Naive B cell (primary cell): ENCODE measurements around the gene CDNF. TPM values are rescaled to one million over a fixed set of nuclear protein-coding genes. Genes with fewer than 3 reads are reported as not detected.
"Not testable (repeated sequence)": the region's sequence is repeated elsewhere in the genome, so short reads cannot be mapped to it uniquely, and the experiment has no call there.

ENCODE experiments used
- ATAC-seq, 2 donors: fragments of 150-1000 bp; cut with Tn5 transposase; 2 replicates each; pipeline ENCODE4 v1.10.0; 2021; ENCODE audit warnings: low read depth in 2 of 2, mild to moderate bottlenecking in 2 of 2, moderate library complexity in 2 of 2
- DNase-seq: peaks from one replicate; pipeline ENCODE4 v3.0.0; 2022
- H3K27ac Mint-ChIP-seq, 6 donors: one replicate each; pipeline ENCODE4 v1.8.0; 2020 to 2022; ENCODE audit warnings: mild to moderate bottlenecking in 6 of 6, mixed read lengths in 6 of 6, moderate library complexity in 5 of 6, inconsistent platforms in 2 of 6
- H3K27me3 Mint-ChIP-seq, 3 donors: one replicate each; pipeline ENCODE4 v1.8.0; 2021 to 2022; ENCODE audit warnings: mixed read lengths in 3 of 3, mild to moderate bottlenecking in 1 of 3
- H3K36me3 Mint-ChIP-seq, 2 donors: one replicate each; pipeline ENCODE4 v1.8.0; 2020 to 2022; ENCODE audit warnings: mixed read lengths in 2 of 2, inconsistent platforms in 1 of 2, mild to moderate bottlenecking in 1 of 2
- H3K4me1 Mint-ChIP-seq, 3 donors: one replicate each; pipeline ENCODE4 v1.8.0; 2020 to 2022; ENCODE audit warnings: mixed read lengths in 3 of 3, inconsistent platforms in 1 of 3, mild to moderate bottlenecking in 1 of 3, moderate library complexity in 1 of 3
- H3K4me3 Mint-ChIP-seq, 8 donors: one replicate each; pipeline ENCODE4 v1.8.0; 2020 to 2022; ENCODE audit warnings: mild to moderate bottlenecking in 8 of 8, mixed read lengths in 8 of 8, moderate library complexity in 8 of 8, inconsistent platforms in 2 of 8
- H3K9me3 Mint-ChIP-seq, 7 donors: one replicate each; pipeline ENCODE4 v1.8.0; 2020 to 2022; ENCODE audit warnings: mixed read lengths in 7 of 7, mild to moderate bottlenecking in 5 of 7, inconsistent platforms in 2 of 7, moderate library complexity in 1 of 7
- polyA plus RNA-seq, 6 donors: library from polyadenylated mRNA; unstranded; fragments of 300-500 nt; fragmentation: Illumina TruSeq; gene quantifications; one replicate each; pipeline ENCODE4 v1.2.3, GENCODE V29; 2021; ENCODE audit warnings: low read depth in 6 of 6

The CDNF gene
- polyA plus RNA-seq = 1 to 10 TPM; 1.1 to 2.7 (median 1.9) TPM

- Mint-ChIP-seq H3K4me1 (peaks cover 16 to 27% (median 19%) of the 10 kb centered on the region in 3 donors), H3K27me3 (no peaks in the 10 kb centered on the region), H3K9me3 (no peaks in the 10 kb centered on the region), H3K36me3 (no peaks in the 10 kb centered on the region), H3K4me3 (peak within 1 kb of the TSS; percentile 95 to 99 (median 98)), H3K27ac (peak within 1 kb of the TSS; percentile 95 to 98 (median 98))
- DNase-seq = peak; percentile 99
- peak; percentile 88 to 89 for ATAC-seq
Measured at GRCh38 chr10:14837757-14838581, at the start of gene CDNF, which contains the start of the genes HSPA14 and MSANTD7. CDNF (minus strand) TSS chr10:14838037; CDS start chr10:14837946, 91 bp downstream. HSPA14 (plus strand) TSS chr10:14838306; CDS start chr10:14838403, 97 bp downstream. MSANTD7 (plus strand) TSS chr10:14838306; CDS start chr10:14842285, 3,979 bp downstream.

- Mint-ChIP-seq H3K27me3 (peaks cover 0 to 4% (median 0%) of the 10 kb centered on the region in 3 donors), H3K9me3 (no peaks in the 10 kb centered on the region), H3K27ac (no peak overlapping the region), H3K4me1 (peaks cover 4 to 11% (median 5%) of the 10 kb centered on the region in 3 donors), H3K36me3 (no peaks in the 10 kb centered on the region), H3K4me3 (peak overlapping the region in 1 of 8 donors; percentile 37)
- DNase-seq = no peak
- no peak for ATAC-seq
Measured at GRCh38 chr10:14884082-14884481, 46.2 kb upstream of the CDNF start.

GRCh38 chr10:14880229-14880628, 42.4 kb upstream of the CDNF start:
- no peak for DNase-seq

GRCh38 chr10:14879928-14880193, 42.0 kb upstream of the CDNF start:
- peaks cover 0 to 5% (median 0%) of the 10 kb centered on the region in 3 donors for H3K27me3 Mint-ChIP-seq
- peak overlapping the region in 2 of 6 donors; percentile 24 to 81 for H3K27ac Mint-ChIP-seq
- no peaks in the 10 kb centered on the region for H3K9me3 Mint-ChIP-seq
- peaks cover 13 to 30% (median 24%) of the 10 kb centered on the region in 3 donors for H3K4me1 Mint-ChIP-seq
- DNase-seq (no peak), ATAC-seq (no peak)
- peak overlapping the region; percentile 89 to 97 (median 94) for H3K4me3 Mint-ChIP-seq
- H3K36me3 Mint-ChIP-seq = no peaks in the 10 kb centered on the region

More at GRCh38 chr10:14880229-14880628, 42.4 kb upstream of the CDNF start:
- Mint-ChIP-seq H3K4me1 (peaks cover 13 to 30% (median 24%) of the 10 kb centered on the region in 3 donors), H3K27ac (peak overlapping the region in 1 of 6 donors; percentile 24), H3K36me3 (no peaks in the 10 kb centered on the region), H3K9me3 (no peaks in the 10 kb centered on the region), H3K27me3 (peaks cover 0 to 5% (median 0%) of the 10 kb centered on the region in 3 donors), H3K4me3 (peak overlapping the region in 7 of 8 donors; percentile 89 to 97 (median 94))
- no peak for ATAC-seq

- ATAC-seq (peak; percentile 4 to 7), DNase-seq (peak; percentile 25)
- Mint-ChIP-seq H3K4me3 (peak overlapping the region; percentile 89 to 97 (median 94)), H3K4me1 (peaks cover 13 to 30% (median 24%) of the 10 kb centered on the region in 3 donors), H3K27me3 (peaks cover 0 to 5% (median 0%) of the 10 kb centered on the region in 3 donors), H3K36me3 (no peaks in the 10 kb centered on the region), H3K27ac (peak overlapping the region in 4 of 6 donors; percentile 38 to 90 (median 85)), H3K9me3 (no peaks in the 10 kb centered on the region)
Measured at GRCh38 chr10:14879124-14879927, 41.5 kb upstream of the CDNF start.

GRCh38 chr10:14878266-14879123, 40.7 kb upstream of the CDNF start, which contains the start of gene SUV39H2:
SUV39H2 (plus strand) TSS chr10:14878866; CDS start chr10:14878889, 23 bp downstream.
- DNase-seq (peak; percentile 94), ATAC-seq (peak; percentile 91 to 93)
- peaks cover 13 to 30% (median 24%) of the 10 kb centered on the region in 3 donors for H3K4me1 Mint-ChIP-seq
- no peaks in the 10 kb centered on the region for H3K36me3 Mint-ChIP-seq
- H3K27me3 Mint-ChIP-seq = peaks cover 0 to 5% (median 0%) of the 10 kb centered on the region in 3 donors
- H3K27ac Mint-ChIP-seq = peak within 1 kb of the TSS; percentile 81 to 97 (median 94)
- peak within 1 kb of the TSS; percentile 90 to 97 (median 94) for H3K4me3 Mint-ChIP-seq
- no peaks in the 10 kb centered on the region for H3K9me3 Mint-ChIP-seq

GRCh38 chr10:14876764-14877163, 38.9 kb upstream of the CDNF start:
- no peak for DNase-seq
- Mint-ChIP-seq H3K4me3 (peak overlapping the region; percentile 28 to 97 (median 94)), H3K27ac (peak overlapping the region in 1 of 6 donors; percentile 63), H3K9me3 (no peaks in the 10 kb centered on the region), H3K27me3 (peaks cover 0 to 5% (median 0%) of the 10 kb centered on the region in 3 donors), H3K4me1 (peaks cover 13 to 30% (median 24%) of the 10 kb centered on the region in 3 donors), H3K36me3 (no peaks in the 10 kb centered on the region)
- ATAC-seq = no peak

- Mint-ChIP-seq H3K27me3 (peaks cover 0 to 5% (median 0%) of the 10 kb centered on the region in 3 donors), H3K4me3 (peak overlapping the region in 3 of 8 donors; percentile 69 to 97 (median 90)), H3K27ac (no peak overlapping the region), H3K9me3 (no peaks in the 10 kb centered on the region), H3K36me3 (no peaks in the 10 kb centered on the region), H3K4me1 (peaks cover 13 to 30% (median 24%) of the 10 kb centered on the region in 3 donors)
- no peak for ATAC-seq
- DNase-seq = no peak
Measured at GRCh38 chr10:14875941-14876340, 38.1 kb upstream of the CDNF start.

GRCh38 chr10:14873090-14873760, 35.4 kb upstream of the CDNF start:
- ATAC-seq (no peak), DNase-seq (no peak)
- H3K27me3 Mint-ChIP-seq = no peaks in the 10 kb centered on the region
- peaks cover 7 to 9% of the 10 kb centered on the region in 2 donors for H3K36me3 Mint-ChIP-seq
- no peak overlapping the region for H3K4me3 Mint-ChIP-seq
- peaks cover 9 to 19% (median 19%) of the 10 kb centered on the region in 3 donors for H3K4me1 Mint-ChIP-seq
- peak overlapping the region in 1 of 6 donors; percentile 3 for H3K27ac Mint-ChIP-seq
- H3K9me3 Mint-ChIP-seq = no peaks in the 10 kb centered on the region

GRCh38 chr10:14864871-14865270, 27.0 kb upstream of the CDNF start:
- not testable (repeated sequence) for H3K4me3 Mint-ChIP-seq, H3K27me3 Mint-ChIP-seq, DNase-seq, H3K9me3 Mint-ChIP-seq, ATAC-seq, H3K27ac Mint-ChIP-seq
- peaks cover 0 to 12% (median 2%) of the 10 kb centered on the region in 3 donors for H3K4me1 Mint-ChIP-seq
- peaks cover 19 to 27% of the 10 kb centered on the region in 2 donors for H3K36me3 Mint-ChIP-seq

GRCh38 chr10:14864466-14864865, 26.6 kb upstream of the CDNF start:
- ATAC-seq, H3K27me3 Mint-ChIP-seq, DNase-seq, H3K9me3 Mint-ChIP-seq, H3K4me3 Mint-ChIP-seq: not testable (repeated sequence)
- H3K27ac Mint-ChIP-seq = peak overlapping the region in 1 of 6 donors; percentile 49
- H3K4me1 Mint-ChIP-seq = peaks cover 0 to 12% (median 2%) of the 10 kb centered on the region in 3 donors
- H3K36me3 Mint-ChIP-seq = peaks cover 15 to 23% of the 10 kb centered on the region in 2 donors

GRCh38 chr10:14860791-14861190, 23.0 kb upstream of the CDNF start:
- Mint-ChIP-seq H3K27ac (peak overlapping the region in 2 of 6 donors; percentile 13 to 78), H3K36me3 (peaks cover 12 to 14% of the 10 kb centered on the region in 2 donors), H3K9me3 (no peaks in the 10 kb centered on the region), H3K4me1 (peaks cover 0 to 12% (median 2%) of the 10 kb centered on the region in 3 donors), H3K27me3 (no peaks in the 10 kb centered on the region), H3K4me3 (no peak overlapping the region)
- ATAC-seq (no peak), DNase-seq (no peak)
